OCI-LY7 (cell line): Measurements from ENCODE around the gene SH2D7. TPM values are rescaled to one million over a fixed set of nuclear protein-coding genes. Genes with fewer than 3 reads are reported as not detected.

Source experiments
- BruUV-seq: library from RNA; stranded (reverse); fragments of 400-500 nt; replicated peaks from 2 replicates; lab custom pipeline; 2021; lab: Mats Ljungman, UMichigan
- CTCF ChIA-PET: fragments of 300-600 bp; sonication (Branson Sonifier 250); formaldehyde crosslinking; loops from one replicate; lab custom pipeline; 2022; ENCODE audit warnings: antibody characterized with exemption; ENCODE audit not compliant: unreplicated experiment; lab: Charles Lee
- POLR2A ChIA-PET: fragments of 300-600 bp; sonication (Branson Sonifier 250); formaldehyde crosslinking; loops from one replicate; lab custom pipeline; 2022; ENCODE audit warnings: antibody characterized with exemption; lab: Charles Lee
- DNase-seq: peaks from one replicate; pipeline ENCODE4 v3.0.0-alpha.2; 2015; ENCODE audit warnings: low spot score
- H2AFZ ChIP-seq: fragments of 200-600 bp; sonication (generic), shearing (Covaris generic); 2 replicates; pipeline ENCODE4 v1.6.1; 2014; ENCODE audit warnings: mild to moderate bottlenecking, antibody characterized with exemption, low read length, moderate library complexity
- H3K27ac ChIP-seq: fragments of 200-600 bp; sonication (generic); 2 replicates; pipeline ENCODE4 v1.5.1; 2014; ENCODE audit warnings: mixed run types, low read depth, mild to moderate bottlenecking, moderate library complexity, low read length, inconsistent platforms; ENCODE audit not compliant: poor library complexity, severe bottlenecking
- H3K36me3 ChIP-seq: fragments of 200-600 bp; sonication (generic); 2 replicates; pipeline ENCODE4 v1.6.1; 2014; ENCODE audit warnings: mild to moderate bottlenecking, antibody characterized with exemption, low read length, moderate library complexity, mixed read lengths; ENCODE audit not compliant: insufficient read depth
- H3K4me1 ChIP-seq: fragments of 200-600 bp; sonication (generic); 2 replicates; pipeline ENCODE4 v1.5.1; 2014; ENCODE audit warnings: mild to moderate bottlenecking, low read length; ENCODE audit not compliant: insufficient read depth, poor library complexity, severe bottlenecking
- H3K4me2 ChIP-seq: fragments of 200-600 bp; sonication (generic); 2 replicates; pipeline ENCODE4 v1.6.1; 2014; ENCODE audit warnings: mild to moderate bottlenecking, low read length
- H3K4me3 ChIP-seq: fragments of 200-600 bp; sonication (generic); 2 replicates; pipeline ENCODE4 v1.5.1; 2014; ENCODE audit warnings: mild to moderate bottlenecking, low read depth, low read length; ENCODE audit not compliant: poor library complexity, severe bottlenecking
- H3K79me2 ChIP-seq: fragments of 200-600 bp; sonication (generic); 2 replicates; pipeline ENCODE4 v1.6.1; 2016; ENCODE audit warnings: low read depth, mild to moderate bottlenecking, low read length, moderate library complexity, mixed read lengths; ENCODE audit not compliant: insufficient read depth
- H3K9me2 ChIP-seq: fragments of 200-600 bp; sonication (generic); 2 replicates; pipeline ENCODE4 v1.6.1; 2016; ENCODE audit warnings: mild to moderate bottlenecking, low read length, mixed read lengths; ENCODE audit not compliant: insufficient read depth
- H3K9me3 ChIP-seq: fragments of 200-600 bp; sonication (generic); 2 replicates; pipeline ENCODE4 v1.6.1; 2014; ENCODE audit warnings: mild to moderate bottlenecking, mixed run types, low read length, mixed read lengths
- H4K20me1 ChIP-seq: fragments of 200-600 bp; sonication (generic); 2 replicates; pipeline ENCODE4 v1.6.1; 2014; ENCODE audit warnings: mild to moderate bottlenecking, antibody characterized with exemption, low read length, moderate library complexity, mixed read lengths; ENCODE audit not compliant: insufficient read depth
- EZH2phosphoT487 ChIP-seq: fragments of 200-600 bp; sonication (generic); IDR thresholded peaks from 2 replicates; pipeline ENCODE4 v1.6.1; 2018; ENCODE audit warnings: low read depth, borderline replicate concordance, mild to moderate bottlenecking, mixed run types, antibody characterized with exemption, low read length, moderate library complexity, mixed read lengths
- intact Hi-C: fragments of 100-400 bp; cut with micrococcal nuclease; formaldehyde crosslinking; loops from one replicate; pipeline ENCODE4 v1.10.0; 2022; ENCODE audit not compliant: unreplicated experiment
- total RNA-seq, 2 experiments: library from RNA; depleted of rRNA in 1 of 2; stranded (reverse); fragments of >200 nt in 1 of 2; shearing (Covaris generic) in 1 of 2; gene quantifications; 2 replicates each; pipeline ENCODE4 v1.2.3, GENCODE V29; 2014 to 2022
- TF ChIP-seq, protein P1 (sequence below): fragments of 200-600 bp; sonication (generic); conservative IDR thresholded peaks from 2 replicates; pipeline ENCODE4 v1.5.1; 2014; ENCODE audit warnings: mild to moderate bottlenecking, antibody characterized with exemption, low read length, moderate library complexity, mixed read lengths

SH2D7 gene
- total RNA-seq, 2 experiments from 2014 or later = not detected

DNA sequence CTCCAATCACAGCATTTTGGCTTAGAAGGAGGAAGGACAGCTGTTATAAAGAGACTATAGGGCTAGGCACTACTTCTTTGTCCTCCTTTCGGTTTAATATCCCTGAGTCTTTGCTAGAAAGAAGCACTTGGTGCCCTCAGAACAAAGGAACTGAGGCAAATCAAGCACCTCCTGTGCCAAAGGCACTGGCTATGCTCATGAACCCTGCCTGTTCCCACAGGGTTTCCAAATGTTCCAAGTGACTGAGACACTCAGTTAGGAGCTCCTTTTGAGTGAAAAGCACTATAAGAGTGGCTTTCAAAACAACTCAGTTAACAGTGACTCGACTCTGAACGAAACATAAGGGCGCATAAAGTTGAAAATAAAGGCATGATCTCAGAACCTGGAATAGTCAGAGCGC, 39.8 kb upstream of the SH2D7 start:
- Histone ChIP-seq H4K20me1 (no peaks in the 10 kb centered on the region), H3K79me2 (peaks cover 47% of the 10 kb centered on the region; the same call in 1 of the 2 replicates), H3K4me2 (peak overlapping the region; percentile 57; the same call in 1 of the 2 replicates), H3K36me3 (peaks cover 59% of the 10 kb centered on the region; the same call in 1 of the 2 replicates), H3K9me2 (no peaks in the 10 kb centered on the region), H3K4me3 (no peak overlapping the region), H3K9me3 (no peaks in the 10 kb centered on the region), H3K4me1 (peaks cover 98% of the 10 kb centered on the region), H2AFZ (no peak overlapping the region), H3K27ac (peak overlapping the region; percentile 54)
- DNase-seq = no peak
- ChIA-PET CTCF (interaction anchor here (1.6 kb wide), 1 partner anchor 17 kb away, joined by 4 read pairs; no protein-coding TSS in a partner anchor), POLR2A (interaction anchor here (0.5 to 5.6 kb wide), 4 partner anchors 10 to 822 kb away, joined by 3 to 44 read pairs (median 16); no protein-coding TSS in a partner anchor)
- intact Hi-C loops = no loop called here
- BruUV-seq = no TSS peak
- TF ChIP-seq EZH2phosphoT487 = no peak
- TF ChIP-seq, protein P1, sequence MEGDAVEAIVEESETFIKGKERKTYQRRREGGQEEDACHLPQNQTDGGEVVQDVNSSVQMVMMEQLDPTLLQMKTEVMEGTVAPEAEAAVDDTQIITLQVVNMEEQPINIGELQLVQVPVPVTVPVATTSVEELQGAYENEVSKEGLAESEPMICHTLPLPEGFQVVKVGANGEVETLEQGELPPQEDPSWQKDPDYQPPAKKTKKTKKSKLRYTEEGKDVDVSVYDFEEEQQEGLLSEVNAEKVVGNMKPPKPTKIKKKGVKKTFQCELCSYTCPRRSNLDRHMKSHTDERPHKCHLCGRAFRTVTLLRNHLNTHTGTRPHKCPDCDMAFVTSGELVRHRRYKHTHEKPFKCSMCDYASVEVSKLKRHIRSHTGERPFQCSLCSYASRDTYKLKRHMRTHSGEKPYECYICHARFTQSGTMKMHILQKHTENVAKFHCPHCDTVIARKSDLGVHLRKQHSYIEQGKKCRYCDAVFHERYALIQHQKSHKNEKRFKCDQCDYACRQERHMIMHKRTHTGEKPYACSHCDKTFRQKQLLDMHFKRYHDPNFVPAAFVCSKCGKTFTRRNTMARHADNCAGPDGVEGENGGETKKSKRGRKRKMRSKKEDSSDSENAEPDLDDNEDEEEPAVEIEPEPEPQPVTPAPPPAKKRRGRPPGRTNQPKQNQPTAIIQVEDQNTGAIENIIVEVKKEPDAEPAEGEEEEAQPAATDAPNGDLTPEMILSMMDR = no peak

DNA sequence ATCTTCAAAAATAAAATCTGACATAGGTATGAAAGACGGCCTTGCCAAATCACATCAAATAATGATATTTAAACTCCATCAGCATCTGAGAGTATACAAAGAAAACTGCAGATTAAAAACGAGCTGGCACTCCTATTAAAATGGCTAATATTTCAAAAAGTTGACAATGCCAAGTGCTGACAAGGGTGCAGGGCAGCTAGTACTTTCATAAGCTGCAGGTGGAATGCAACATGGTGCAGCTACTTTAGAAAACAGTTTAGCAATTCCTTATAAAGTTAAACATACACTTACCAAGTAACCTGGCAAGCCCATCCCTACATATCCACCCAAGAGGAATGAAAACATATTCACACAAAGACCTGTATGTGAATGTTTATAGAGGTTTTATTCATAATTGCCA, 37.8 kb upstream of the SH2D7 start:
- H3K9me2 ChIP-seq = no peaks in the 10 kb centered on the region
- no peaks in the 10 kb centered on the region for H4K20me1 ChIP-seq
- ChIA-PET POLR2A (interaction anchor here (1.1 to 1.6 kb wide), 3 partner anchors 9 to 15 kb away, joined by 4 to 7 read pairs (median 5); no protein-coding TSS in a partner anchor), CTCF (no interaction called here)
- BruUV-seq = no TSS peak
- peaks cover 66% of the 10 kb centered on the region; the same call in 1 of the 2 replicates for H3K79me2 ChIP-seq
- H3K4me1 ChIP-seq = peaks cover 100% of the 10 kb centered on the region
- no peak overlapping the region for H3K27ac ChIP-seq
- TF ChIP-seq EZH2phosphoT487 = no peak
- TF ChIP-seq, protein P1 = no peak
- H2AFZ ChIP-seq = no peak overlapping the region
- peaks cover 44% of the 10 kb centered on the region; the same call in 1 of the 2 replicates for H3K36me3 ChIP-seq
- no peak overlapping the region for H3K4me2 ChIP-seq
- H3K9me3 ChIP-seq = no peaks in the 10 kb centered on the region
- H3K4me3 ChIP-seq = no peak overlapping the region
- DNase-seq = no peak
- intact Hi-C loops = no loop called here

DNA sequence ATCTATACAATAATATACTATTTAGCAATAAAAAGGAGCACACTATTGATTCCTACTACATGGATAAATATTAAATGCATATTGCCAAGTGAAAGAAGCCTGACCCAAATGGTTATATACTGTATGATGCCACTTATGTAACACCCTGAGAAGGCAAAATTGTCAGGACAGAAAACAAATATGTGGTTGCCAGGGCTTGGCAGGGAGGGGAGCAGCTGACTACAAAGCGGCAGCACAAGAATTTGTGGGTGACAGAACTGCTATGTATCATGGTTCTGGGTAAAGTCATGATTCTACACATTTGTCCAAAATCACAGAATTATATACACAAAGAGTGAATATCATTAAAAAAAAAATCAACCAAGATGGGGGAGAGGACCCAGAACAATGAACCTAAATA, 37.4 kb upstream of the SH2D7 start:
- Histone ChIP-seq H3K9me2 (no peaks in the 10 kb centered on the region), H3K27ac (peak overlapping the region; percentile 81), H2AFZ (no peak overlapping the region), H3K9me3 (no peaks in the 10 kb centered on the region), H3K4me2 (no peak overlapping the region), H3K4me1 (peaks cover 100% of the 10 kb centered on the region), H3K36me3 (peaks cover 40% of the 10 kb centered on the region; the same call in 1 of the 2 replicates), H3K4me3 (no peak overlapping the region), H3K79me2 (peaks cover 71% of the 10 kb centered on the region; the same call in 1 of the 2 replicates), H4K20me1 (no peaks in the 10 kb centered on the region)
- CTCF ChIA-PET = no interaction called here
- TF ChIP-seq, protein P1 = no peak
- no peak for TF ChIP-seq EZH2phosphoT487
- POLR2A ChIA-PET = interaction anchor here (1.1 to 1.6 kb wide), 2 partner anchors 8 to 15 kb away, joined by 4 to 5 read pairs; no protein-coding TSS in a partner anchor
- BruUV-seq = no TSS peak
- intact Hi-C loops = no loop called here
- DNase-seq = no peak
